Measurements from ENCODE around the gene COPRS. TPM values are rescaled to one million over a fixed set of nuclear protein-coding genes. Genes with fewer than 3 reads are reported as not detected.

The COPRS gene
- polyA plus RNA-seq, 3 donors = 11.7 to 40.0 (median 38.9) TPM

GRCh38 chr17:31854672-31855071 is 4.4 kb downstream of the COPRS start:
- no peak overlapping the region for H3K9ac ChIP-seq (ENCODE audit: insufficient read depth, low read length, poor library complexity, severe bottlenecking)
- peaks cover 9 to 17% of the 10 kb centered on the region in 2 donors for H3K36me3 ChIP-seq (replicated peaks in 1 of 2; ENCODE audit: control insufficient read depth in 1 of 2, insufficient read depth in 2 of 2, low read length in 2 of 2)
- Mint-ChIP-seq H3K4me1 (peaks cover 21% of the 10 kb centered on the region), H3K36me3 (peaks cover 12 to 19% of the 10 kb centered on the region in 2 donors), H3K9me3 (no peaks in the 10 kb centered on the region), H3K27me3 (ENCODE audit: low read depth in 3 of 3) (peaks cover 0 to 2% (median 1%) of the 10 kb centered on the region in 3 donors), H3K27ac (no peak overlapping the region), H3K4me3 (no peak overlapping the region)
- no peaks in the 10 kb centered on the region for H3K27me3 ChIP-seq (ENCODE audit: control insufficient read depth in 2 of 2, insufficient read depth in 2 of 2, low read length in 2 of 2)
- H3K4me3 ChIP-seq (replicated peaks in 1 of 3; ENCODE audit: low read depth in 2 of 3, low read length in 3 of 3) = no peak overlapping the region
- peaks cover 12 to 19% of the 10 kb centered on the region in 2 donors for H3K4me1 ChIP-seq (ENCODE audit: control insufficient read depth in 1 of 2, insufficient read depth in 2 of 2, low read length in 2 of 2)
- H3K9me3 ChIP-seq (replicated peaks in 1 of 2; ENCODE audit: control insufficient read depth in 1 of 2, insufficient read depth in 1 of 2, low read length in 2 of 2) = no peaks in the 10 kb centered on the region
- peaks cover 11% of the 10 kb centered on the region for H3K79me2 ChIP-seq (ENCODE audit: insufficient read depth, low read length)
- no peak overlapping the region for H3K4me2 ChIP-seq (replicated peaks; ENCODE audit: extremely low read depth, low read length, poor library complexity, severe bottlenecking)
- intact Hi-C loops (cut with micrococcal nuclease) = loop anchor here (5.0 kb wide), 1 partner anchor 48 kb away; the partner anchor contains the start of gene UTP6 (in 2 of the 2)
- H2AFZ ChIP-seq (ENCODE audit: insufficient read depth, low read depth, low read length, poor library complexity, severe bottlenecking) = no peak overlapping the region
- WGBS (ENCODE audit: insufficient coverage) = 100% methylated on average over 1 of the region's 2 CpGs
- no peaks in the 10 kb centered on the region for H4K20me1 ChIP-seq (ENCODE audit: insufficient read depth, low read length)
- DNase-seq = no peak
- no peak overlapping the region for H3K27ac ChIP-seq (ENCODE audit: low read depth in 1 of 2, low read length in 2 of 2)
- no peak for TF ChIP-seq CTCF (IDR thresholded peaks at IDR 0.05)

- Histone ChIP-seq H3K36me3 (replicated peaks in 1 of 2; ENCODE audit: control insufficient read depth in 1 of 2, insufficient read depth in 2 of 2, low read length in 2 of 2) (peaks cover 9 to 17% of the 10 kb centered on the region in 2 donors), H3K27me3 (ENCODE audit: control insufficient read depth in 2 of 2, insufficient read depth in 2 of 2, low read length in 2 of 2) (no peaks in the 10 kb centered on the region), H3K4me2 (replicated peaks; ENCODE audit: extremely low read depth, low read length, poor library complexity, severe bottlenecking) (no peak overlapping the region), H3K4me3 (replicated peaks in 1 of 3; ENCODE audit: low read depth in 2 of 3, low read length in 3 of 3) (no peak overlapping the region), H3K27ac (ENCODE audit: low read depth in 1 of 2, low read length in 2 of 2) (no peak overlapping the region), H3K9me3 (replicated peaks in 1 of 2; ENCODE audit: control insufficient read depth in 1 of 2, insufficient read depth in 1 of 2, low read length in 2 of 2) (no peaks in the 10 kb centered on the region), H2AFZ (ENCODE audit: insufficient read depth, low read depth, low read length, poor library complexity, severe bottlenecking) (no peak overlapping the region), H3K79me2 (ENCODE audit: insufficient read depth, low read length) (peaks cover 11% of the 10 kb centered on the region), H3K4me1 (ENCODE audit: control insufficient read depth in 1 of 2, insufficient read depth in 2 of 2, low read length in 2 of 2) (peaks cover 8 to 14% of the 10 kb centered on the region in 2 donors), H4K20me1 (ENCODE audit: insufficient read depth, low read length) (no peaks in the 10 kb centered on the region), H3K9ac (ENCODE audit: insufficient read depth, low read length, poor library complexity, severe bottlenecking) (no peak overlapping the region)
- no peaks in the 10 kb centered on the region for H3K9me3 Mint-ChIP-seq
- peaks cover 16% of the 10 kb centered on the region for H3K4me1 Mint-ChIP-seq
- no peak overlapping the region for H3K27ac Mint-ChIP-seq
- no peak for TF ChIP-seq CTCF (IDR thresholded peaks at IDR 0.05)
- DNase-seq = no peak
- WGBS (ENCODE audit: insufficient coverage) = 90% methylated on average over 2 of the region's 7 CpGs
- peaks cover 0 to 2% (median 0%) of the 10 kb centered on the region in 3 donors for H3K27me3 Mint-ChIP-seq (ENCODE audit: low read depth in 3 of 3)
- intact Hi-C loops (cut with micrococcal nuclease) = no loop called here
- H3K4me3 Mint-ChIP-seq = no peak overlapping the region
- peaks cover 12 to 19% of the 10 kb centered on the region in 2 donors for H3K36me3 Mint-ChIP-seq
Observed at GRCh38 chr17:31853911-31854470, 5.1 kb downstream of the COPRS start.

Measured in CD14-positive monocyte (primary cell).